Tibial nerve (tissue), 4 donors: ENCODE results near the gene CEP63.

Source experiments
- CTCF ChIP-seq, 5 experiments: fragments of 200-600 bp in 3 of 5; fragments of 450-650 bp in 2 of 5; sonication (generic) in 3 of 5; IDR thresholded peaks; one replicate each; pipeline ENCODE4 v1.5.1; 2016 to 2019; ENCODE audit warnings: antibody characterized with exemption in 5 of 5, mild to moderate bottlenecking in 3 of 5, moderate library complexity in 2 of 5
- EP300 ChIP-seq, 2 donors: sonication (generic); formaldehyde crosslinking; IDR thresholded peaks; one replicate each; pipeline ENCODE4 v1.6.1; 2017; ENCODE audit warnings: antibody characterized with exemption in 2 of 2, mild to moderate bottlenecking in 1 of 2
- POLR2A ChIP-seq, 2 donors: fragments of 450-650 bp; IDR thresholded peaks; one replicate each; pipeline ENCODE4 v1.6.1; 2017; ENCODE audit warnings: antibody characterized with exemption in 2 of 2, mild to moderate bottlenecking in 2 of 2, moderate library complexity in 2 of 2

GRCh38 chr3:134485075-134485717 lies 661 bp upstream of the CEP63 start:
- TF ChIP-seq CTCF (IDR thresholded peaks at IDR 0.05) (no peak), POLR2A (IDR thresholded peaks at IDR 0.05) (no peak), EP300 (IDR thresholded peaks at IDR 0.05) (no peak)
